HepG2 (cell line): ENCODE data around the gene ACP7. TPM values are rescaled to one million over a fixed set of nuclear protein-coding genes. Genes with fewer than 3 reads are reported as not detected.

Experiments
- CCDC6 ChIP-seq: sonication (generic); formaldehyde crosslinking; IDR thresholded peaks from 2 replicates; pipeline ENCODE4 v1.8.1; 2022; ENCODE audit warnings: mild to moderate bottlenecking, missing genetic modification reagents, moderate library complexity
- EEA1 ChIP-seq: sonication (generic); formaldehyde crosslinking; IDR thresholded peaks from 2 replicates; pipeline ENCODE4 v1.5.1; 2020; ENCODE audit warnings: mild to moderate bottlenecking, missing genetic modification reagents, borderline replicate concordance
- ELF3 ChIP-seq: IDR thresholded peaks from 2 replicates; pipeline ENCODE4 v1.6.1; 2016; ENCODE audit warnings: missing genetic modification reagents, missing compliant biosample characterization
- GATAD2A ChIP-seq: IDR thresholded peaks from 2 replicates; pipeline ENCODE4 v1.6.1; 2016
- GFI1 ChIP-seq: sonication (generic); formaldehyde crosslinking; IDR thresholded peaks from 2 replicates; pipeline ENCODE4 v1.5.0; 2020; ENCODE audit warnings: missing genetic modification reagents, mild to moderate bottlenecking, borderline replicate concordance
- GMEB2 ChIP-seq: IDR thresholded peaks from 2 replicates; pipeline ENCODE4 v1.6.1; 2016; ENCODE audit warnings: missing biosample characterization, missing genetic modification reagents, low read depth
- JUNB ChIP-seq: sonication (generic); formaldehyde crosslinking; IDR thresholded peaks from 2 replicates; pipeline ENCODE4 v1.8.0; 2022; ENCODE audit warnings: missing genetic modification reagents, mild to moderate bottlenecking, borderline replicate concordance
- KDM3A ChIP-seq: IDR thresholded peaks from 2 replicates; pipeline ENCODE4 v1.6.1; 2018; ENCODE audit warnings: low read depth, missing compliant biosample characterization
- MIER3 ChIP-seq: IDR thresholded peaks from 2 replicates; pipeline ENCODE4 v1.6.1; 2016; ENCODE audit warnings: missing compliant biosample characterization, borderline replicate concordance
- NAIF1 ChIP-seq: sonication (generic); formaldehyde crosslinking; IDR thresholded peaks from 2 replicates; pipeline ENCODE4 v1.5.0; 2020; ENCODE audit warnings: mild to moderate bottlenecking, missing genetic modification reagents, borderline replicate concordance
- NCOR1 ChIP-seq: fragments of 200-600 bp; sonication (generic); IDR thresholded peaks from 2 replicates; pipeline ENCODE4 v1.7.0; 2017; ENCODE audit warnings: antibody characterized with exemption, low read length, borderline replicate concordance
- NR2F2 ChIP-seq: IDR thresholded peaks from 2 replicates; pipeline ENCODE4 v1.6.1; 2012; ENCODE audit warnings: low read depth, inconsistent platforms, borderline replicate concordance
- NR2F6 ChIP-seq, 2 experiments: IDR thresholded peaks; 2 replicates each; pipeline ENCODE4 v1.6.1; 2016; ENCODE audit warnings: antibody characterized with exemption in 1 of 2, mild to moderate bottlenecking in 1 of 2
- RXRA ChIP-seq: sonication (generic); formaldehyde crosslinking; IDR thresholded peaks from 2 replicates; pipeline ENCODE4 v1.5.1; 2020; ENCODE audit warnings: missing genetic modification reagents
- SETDB1 ChIP-seq: sonication (generic); formaldehyde crosslinking; IDR thresholded peaks from 2 replicates; pipeline ENCODE4 v1.5.1; 2020; ENCODE audit warnings: missing genetic modification reagents, mild to moderate bottlenecking, borderline replicate concordance
- ZIK1 ChIP-seq: sonication (generic); formaldehyde crosslinking; IDR thresholded peaks from 2 replicates; pipeline ENCODE4 v1.5.0; 2020; ENCODE audit warnings: mild to moderate bottlenecking, low read depth, missing genetic modification reagents, borderline replicate concordance
- ZNF253 ChIP-seq: sonication (generic); formaldehyde crosslinking; IDR thresholded peaks from 2 replicates; pipeline ENCODE4 v1.8.0; 2022; ENCODE audit warnings: mild to moderate bottlenecking, missing genetic modification reagents, borderline replicate concordance
- ZNF354B ChIP-seq: sonication (generic); formaldehyde crosslinking; IDR thresholded peaks from 2 replicates; pipeline ENCODE4 v1.8.0; 2022; ENCODE audit warnings: mild to moderate bottlenecking, missing genetic modification reagents
- ZNF572 ChIP-seq: sonication (generic); formaldehyde crosslinking; IDR thresholded peaks from 2 replicates; pipeline ENCODE4 v1.5.1; 2020; ENCODE audit warnings: mild to moderate bottlenecking, missing genetic modification reagents
- ZNF773 ChIP-seq: sonication (generic); formaldehyde crosslinking; IDR thresholded peaks from 2 replicates; pipeline ENCODE4 v1.4.0; 2020; ENCODE audit warnings: missing genetic modification reagents, borderline replicate concordance
- polyA plus RNA-seq, 8 experiments: library from polyadenylated mRNA; depleted of rRNA in 3 of 8; stranded (reverse) in 7 of 8; unstranded in 1 of 8; fragments of >200 nt; fragmentation: Illumina TruSeq in 4 of 8; extraction: Trizol in 4 of 8; gene quantifications; 2 replicates each; pipeline versions ENCODE4 v1.2.1 to v1.2.3, GENCODE V29; 2011 to 2016; ENCODE audit warnings: low read depth in 4 of 8, missing spikeins in 1 of 8, mixed read lengths in 1 of 8; ENCODE audit not compliant: insufficient read depth in 1 of 8
- total RNA-seq, 5 experiments: library from RNA; depleted of rRNA; stranded (reverse); fragments of >200 nt; fragmentation: Illumina TruSeq; extraction: Trizol; gene quantifications; 2 replicates each; pipeline ENCODE4 v1.2.3, GENCODE V29; 2016; ENCODE audit warnings: low read depth in 1 of 5
- TF ChIP-seq, protein P1 (sequence below): sonication (generic); formaldehyde crosslinking; IDR thresholded peaks from 2 replicates; pipeline ENCODE4 v1.4.0; 2020; ENCODE audit warnings: missing genetic modification reagents
- TF ChIP-seq, protein P2 (sequence below): sonication (generic); formaldehyde crosslinking; IDR thresholded peaks from 2 replicates; pipeline ENCODE4 v1.8.0; 2022; ENCODE audit warnings: missing genetic modification reagents, mild to moderate bottlenecking, inconsistent platforms, borderline replicate concordance
- TF ChIP-seq, protein P3 (sequence below): sonication (generic); formaldehyde crosslinking; IDR thresholded peaks from 2 replicates; pipeline ENCODE4 v1.4.0; 2020; ENCODE audit warnings: mild to moderate bottlenecking, missing genetic modification reagents

ACP7 gene
- total and polyA plus RNA-seq, 2 of the 13 experiments (the other 11 are each of a cell fraction or from before 2014, with no cell fraction given): not detected

DNA sequence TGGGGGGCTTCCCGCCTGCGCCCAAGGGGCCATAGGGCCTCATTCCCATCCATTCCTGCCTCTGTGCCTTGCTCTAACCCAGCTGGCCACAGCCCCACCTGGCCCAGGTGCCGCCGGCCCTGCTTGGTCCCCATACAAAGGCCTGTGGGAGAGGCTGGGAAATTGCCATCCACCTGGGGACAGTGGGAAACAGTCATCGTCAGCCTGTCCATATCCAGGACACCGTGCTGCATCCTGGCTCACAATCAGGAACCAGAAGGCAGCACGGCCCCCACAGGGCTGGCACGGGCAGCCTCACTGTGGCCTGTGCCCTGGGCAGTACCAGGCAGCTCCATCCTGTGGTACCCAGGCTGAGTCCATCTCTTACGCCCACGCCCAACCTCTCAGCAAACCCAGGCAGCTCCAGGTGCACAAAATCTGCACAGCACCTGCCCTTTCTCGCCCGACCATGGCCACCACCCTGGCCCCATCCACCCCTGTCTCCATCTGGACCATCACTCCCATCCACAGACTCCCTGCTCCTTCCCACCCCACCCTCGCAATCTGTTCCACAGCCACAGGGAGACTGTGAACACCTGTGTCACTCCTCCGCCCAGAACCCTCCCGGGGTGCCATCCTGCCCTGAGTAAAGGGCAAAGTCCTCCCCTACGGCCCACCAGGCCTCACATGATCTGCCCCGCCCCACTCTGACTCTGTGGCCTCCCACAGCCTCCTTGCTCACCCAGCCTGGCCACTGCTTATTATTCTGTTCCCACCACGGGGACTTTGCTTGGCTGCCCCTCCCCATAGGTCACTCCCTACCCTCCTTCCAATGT, 30.7 kb upstream of the ACP7 start (continued):
- no peak for TF ChIP-seq CCDC6 (CRISPR knock-in tag)
- no peak for TF ChIP-seq ZNF354B (CRISPR knock-in tag)
- TF ChIP-seq NCOR1: peak; percentile 28; the same call in 1 of the 2 replicates
- TF ChIP-seq NAIF1 (CRISPR knock-in tag): no peak
- no peak for TF ChIP-seq ZNF572 (CRISPR knock-in tag)
- TF ChIP-seq JUNB (CRISPR knock-in tag): no peak
- TF ChIP-seq GFI1: 0 out of 2 replicates have a peak, but pooled peaks have one; percentile 29
- TF ChIP-seq, protein P1, sequence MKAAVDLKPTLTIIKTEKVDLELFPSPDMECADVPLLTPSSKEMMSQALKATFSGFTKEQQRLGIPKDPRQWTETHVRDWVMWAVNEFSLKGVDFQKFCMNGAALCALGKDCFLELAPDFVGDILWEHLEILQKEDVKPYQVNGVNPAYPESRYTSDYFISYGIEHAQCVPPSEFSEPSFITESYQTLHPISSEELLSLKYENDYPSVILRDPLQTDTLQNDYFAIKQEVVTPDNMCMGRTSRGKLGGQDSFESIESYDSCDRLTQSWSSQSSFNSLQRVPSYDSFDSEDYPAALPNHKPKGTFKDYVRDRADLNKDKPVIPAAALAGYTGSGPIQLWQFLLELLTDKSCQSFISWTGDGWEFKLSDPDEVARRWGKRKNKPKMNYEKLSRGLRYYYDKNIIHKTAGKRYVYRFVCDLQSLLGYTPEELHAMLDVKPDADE (CRISPR knock-in tag): no peak
- no peak for TF ChIP-seq ZNF253 (CRISPR knock-in tag)
- TF ChIP-seq MIER3 (CRISPR knock-in tag): no peak
- TF ChIP-seq, protein P2, sequence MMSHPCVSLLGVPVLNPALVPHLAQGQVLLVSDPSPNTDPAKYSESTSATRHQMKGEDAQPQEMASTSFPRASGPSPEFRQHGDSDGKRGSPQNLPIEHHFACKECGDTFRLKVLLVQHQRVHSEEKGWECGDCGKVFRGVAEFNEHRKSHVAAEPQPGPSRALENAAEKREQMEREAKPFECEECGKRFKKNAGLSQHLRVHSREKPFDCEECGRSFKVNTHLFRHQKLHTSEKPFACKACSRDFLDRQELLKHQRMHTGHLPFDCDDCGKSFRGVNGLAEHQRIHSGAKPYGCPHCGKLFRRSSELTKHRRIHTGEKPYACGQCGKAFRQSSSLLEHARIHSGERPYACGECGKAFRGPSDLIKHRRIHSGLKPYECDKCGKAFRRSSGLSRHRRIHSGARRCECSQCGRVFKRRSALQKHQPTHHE: no peak
- TF ChIP-seq, protein P3, sequence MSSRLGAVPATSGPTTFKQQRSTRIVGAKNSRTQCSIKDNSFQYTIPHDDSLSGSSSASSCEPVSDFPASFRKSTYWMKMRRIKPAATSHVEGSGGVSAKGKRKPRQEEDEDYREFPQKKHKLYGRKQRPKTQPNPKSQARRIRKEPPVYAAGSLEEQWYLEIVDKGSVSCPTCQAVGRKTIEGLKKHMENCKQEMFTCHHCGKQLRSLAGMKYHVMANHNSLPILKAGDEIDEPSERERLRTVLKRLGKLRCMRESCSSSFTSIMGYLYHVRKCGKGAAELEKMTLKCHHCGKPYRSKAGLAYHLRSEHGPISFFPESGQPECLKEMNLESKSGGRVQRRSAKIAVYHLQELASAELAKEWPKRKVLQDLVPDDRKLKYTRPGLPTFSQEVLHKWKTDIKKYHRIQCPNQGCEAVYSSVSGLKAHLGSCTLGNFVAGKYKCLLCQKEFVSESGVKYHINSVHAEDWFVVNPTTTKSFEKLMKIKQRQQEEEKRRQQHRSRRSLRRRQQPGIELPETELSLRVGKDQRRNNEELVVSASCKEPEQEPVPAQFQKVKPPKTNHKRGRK: no peak
- TF ChIP-seq GATAD2A: peak; percentile 86
- TF ChIP-seq GMEB2 (CRISPR knock-in tag): no peak
- TF ChIP-seq EEA1 (CRISPR knock-in tag): no peak
- TF ChIP-seq SETDB1 (CRISPR knock-in tag): no peak
- TF ChIP-seq ZNF773: no peak
- no peak for TF ChIP-seq NR2F6 (IDR thresholded peaks at IDR 0.05)
- peak; percentile 59; the same call in 1 of the 2 replicates for TF ChIP-seq NR2F6 (CRISPR knock-in tag; IDR thresholded peaks at IDR 0.05)
- TF ChIP-seq RXRA: 0 out of 2 replicates have a peak, but pooled peaks have one; percentile 22
- TF ChIP-seq NR2F2: peak; percentile 31; the same call in 1 of the 2 replicates
- no peak for TF ChIP-seq ELF3 (CRISPR knock-in tag)
- TF ChIP-seq ZIK1 (CRISPR knock-in tag): no peak
- no peak for TF ChIP-seq KDM3A (CRISPR knock-in tag)
